Hepatocyte (in vitro differentiated cells): ENCODE measurements around the gene EIPR1. TPM values are rescaled to one million over a fixed set of nuclear protein-coding genes. Genes with fewer than 3 reads are reported as not detected.

Source experiments
- DNase-seq: peaks from one replicate; pipeline ENCODE4 v3.0.0-alpha.2; 2016; ENCODE audit warnings: low spot score
- H2AFZ ChIP-seq: fragments of 200-600 bp; sonication (generic); 2 replicates; pipeline ENCODE4 v1.6.0; 2016; ENCODE audit warnings: antibody characterized with exemption, mild to moderate bottlenecking
- H3K27ac ChIP-seq: fragments of 200-600 bp; sonication (generic); 2 replicates; pipeline ENCODE4 v1.5.1; 2016; ENCODE audit warnings: mild to moderate bottlenecking
- H3K27me3 ChIP-seq: fragments of 200-600 bp; sonication (generic); 2 replicates; pipeline ENCODE4 v1.6.1; 2016
- H3K36me3 ChIP-seq: fragments of 200-600 bp; sonication (generic); replicated peaks from 2 replicates; pipeline ENCODE4 v1.5.1; 2016; ENCODE audit warnings: low read depth; ENCODE audit not compliant: insufficient read depth
- H3K4me1 ChIP-seq: fragments of 200-600 bp; sonication (generic); 2 replicates; pipeline ENCODE4 v1.5.1; 2016; ENCODE audit warnings: mild to moderate bottlenecking, moderate library complexity; ENCODE audit not compliant: insufficient read depth
- H3K4me2 ChIP-seq: fragments of 200-600 bp; sonication (generic); 2 replicates; pipeline ENCODE4 v1.6.0; 2016
- H3K4me3 ChIP-seq: fragments of 200-600 bp; sonication (generic); 2 replicates; pipeline ENCODE4 v1.5.1; 2016; ENCODE audit warnings: mild to moderate bottlenecking
- H3K79me2 ChIP-seq: fragments of 200-600 bp; sonication (generic); 2 replicates; pipeline ENCODE4 v1.6.0; 2017; ENCODE audit warnings: mild to moderate bottlenecking
- H3K9me2 ChIP-seq: fragments of 200-600 bp; sonication (generic); replicated peaks from 2 replicates; pipeline ENCODE4 v1.6.0; 2017; ENCODE audit warnings: mild to moderate bottlenecking; ENCODE audit not compliant: insufficient read depth
- H3K9me3 ChIP-seq: fragments of 200-600 bp; sonication (generic); 2 replicates; pipeline ENCODE4 v1.5.1; 2016; ENCODE audit warnings: low read depth, mild to moderate bottlenecking
- H4K20me1 ChIP-seq: fragments of 200-600 bp; sonication (generic); 2 replicates; pipeline ENCODE4 v1.6.0; 2016; ENCODE audit warnings: mild to moderate bottlenecking; ENCODE audit not compliant: insufficient read depth, poor library complexity, severe bottlenecking
- CTCF ChIP-seq: fragments of 200-600 bp; sonication (generic); IDR thresholded peaks from 2 replicates; pipeline ENCODE4 v1.5.1; 2016; ENCODE audit warnings: antibody characterized with exemption, mild to moderate bottlenecking; ENCODE audit not compliant: poor library complexity
- EZH2 ChIP-seq: fragments of 200-600 bp; sonication (generic); IDR thresholded peaks from 2 replicates; pipeline ENCODE4 v1.6.1; 2016; ENCODE audit warnings: antibody characterized with exemption, mild to moderate bottlenecking, borderline replicate concordance
- EZH2phosphoT487 ChIP-seq: fragments of 200-600 bp; sonication (generic); IDR thresholded peaks from one replicate; pipeline ENCODE4 v1.6.1; 2018; ENCODE audit warnings: antibody characterized with exemption, mild to moderate bottlenecking, low read depth, moderate library complexity; ENCODE audit not compliant: unreplicated experiment, severe bottlenecking
- WGBS: methylation state at CpG from one replicate; pipeline ENCODE4 v1.1.6; 2016; ENCODE audit warnings: low lambda C conversion rate; ENCODE audit errors: missing lambda C conversion rate; 5-methylcytosine and 5-hydroxymethylcytosine counted together
- polyA plus RNA-seq: library from polyadenylated mRNA; unstranded; fragments of >200 nt; fragmentation: Nextera tagmentation; extraction: Ambion mirVana; gene quantifications from 2 replicates; pipeline ENCODE4 v1.2.1, GENCODE V29; 2016
- total RNA-seq: library from RNA; depleted of rRNA; stranded (reverse); fragments of >200 nt; gene quantifications from 2 replicates; pipeline ENCODE4 v1.2.3, GENCODE V29; 2014

EIPR1 gene
- total and polyA plus RNA-seq, 2 experiments from 2014 or later = 27.4 to 42.3 TPM

GRCh38 chr2:3329491-3329890 is 48.1 kb downstream of the EIPR1 start:
- Histone ChIP-seq H2AFZ (no peak overlapping the region), H4K20me1 (no peaks in the 10 kb centered on the region), H3K27ac (no peak overlapping the region), H3K27me3 (no peaks in the 10 kb centered on the region), H3K9me2 (no peaks in the 10 kb centered on the region), H3K4me1 (no peaks in the 10 kb centered on the region), H3K9me3 (no peaks in the 10 kb centered on the region), H3K4me3 (no peak overlapping the region), H3K79me2 (peaks cover 3% of the 10 kb centered on the region), H3K4me2 (no peak overlapping the region), H3K36me3 (no peaks in the 10 kb centered on the region)
- TF ChIP-seq EZH2phosphoT487 = no peak
- no peak for TF ChIP-seq CTCF
- no peak for TF ChIP-seq EZH2
- 100% methylated on average over 5 of the region's 5 CpGs for WGBS
- DNase-seq = no peak

GRCh38 chr2:3326871-3327270 is 50.7 kb downstream of the EIPR1 start:
- WGBS = 97% methylated on average over 13 of the region's 15 CpGs
- no peak overlapping the region for H3K27ac ChIP-seq
- no peaks in the 10 kb centered on the region for H3K9me3 ChIP-seq
- H3K4me2 ChIP-seq = no peak overlapping the region
- no peaks in the 10 kb centered on the region for H4K20me1 ChIP-seq
- TF ChIP-seq EZH2phosphoT487 (no peak), CTCF (no peak), EZH2 (no peak)
- H3K27me3 ChIP-seq = no peaks in the 10 kb centered on the region
- H3K9me2 ChIP-seq = no peaks in the 10 kb centered on the region
- H2AFZ ChIP-seq = no peak overlapping the region
- H3K36me3 ChIP-seq = no peaks in the 10 kb centered on the region
- DNase-seq = no peak
- no peaks in the 10 kb centered on the region for H3K4me1 ChIP-seq
- peaks cover 3% of the 10 kb centered on the region for H3K79me2 ChIP-seq
- H3K4me3 ChIP-seq = no peak overlapping the region

- Histone ChIP-seq H3K79me2 (peaks cover 3% of the 10 kb centered on the region), H3K9me2 (no peaks in the 10 kb centered on the region), H3K4me3 (no peak overlapping the region), H4K20me1 (no peaks in the 10 kb centered on the region), H3K4me1 (no peaks in the 10 kb centered on the region), H3K36me3 (no peaks in the 10 kb centered on the region), H3K9me3 (no peaks in the 10 kb centered on the region), H3K27ac (no peak overlapping the region), H2AFZ (no peak overlapping the region), H3K4me2 (no peak overlapping the region), H3K27me3 (no peaks in the 10 kb centered on the region)
- TF ChIP-seq CTCF (no peak), EZH2 (no peak), EZH2phosphoT487 (no peak)
- no peak for DNase-seq
- over 99% methylated on average over 7 of the region's 7 CpGs for WGBS
Observed at GRCh38 chr2:3326182-3326537, 51.5 kb downstream of the EIPR1 start.

GRCh38 chr2:3325458-3326181 is 52.0 kb downstream of the EIPR1 start:
- Histone ChIP-seq H3K9me3 (no peaks in the 10 kb centered on the region), H3K27ac (no peak overlapping the region), H3K4me2 (no peak overlapping the region), H3K4me3 (no peak overlapping the region), H2AFZ (no peak overlapping the region), H3K9me2 (no peaks in the 10 kb centered on the region), H3K27me3 (no peaks in the 10 kb centered on the region), H3K4me1 (no peaks in the 10 kb centered on the region), H3K79me2 (peaks cover 3% of the 10 kb centered on the region), H4K20me1 (no peaks in the 10 kb centered on the region), H3K36me3 (no peaks in the 10 kb centered on the region)
- TF ChIP-seq EZH2phosphoT487 = no peak
- TF ChIP-seq CTCF = no peak
- TF ChIP-seq EZH2 = no peak
- no peak for DNase-seq
- 92% methylated on average over 11 of the region's 11 CpGs for WGBS
